WTC11 (cell line): Measurements from ENCODE around the gene GOT2. TPM values are rescaled to one million over a fixed set of nuclear protein-coding genes. Genes with fewer than 3 reads are reported as not detected.
"Not testable (repeated sequence)": the region's sequence is repeated elsewhere in the genome, so short reads cannot be mapped to it uniquely, and the experiment has no call there.

ENCODE experiments used
- ATAC-seq: fragments of 200-7000 bp; cut with Tn5 transposase; 2 replicates; pipeline ENCODE4 v1.10.0; 2021; ENCODE audit warnings: mild to moderate bottlenecking, moderate library complexity
- CTCF ChIA-PET: fragments of 300-600 bp; sonication (Branson Sonifier 250); formaldehyde crosslinking; loops from one replicate; lab custom pipeline; 2021; ENCODE audit warnings: antibody characterized with exemption; lab: Charles Lee
- POLR2A ChIA-PET: fragments of 350-600 bp; sonication (Branson Sonifier 250); formaldehyde crosslinking; loops from one replicate; lab custom pipeline; 2021; ENCODE audit warnings: antibody characterized with exemption; lab: Charles Lee
- DNase-seq: peaks from one replicate; pipeline ENCODE4 v3.0.0; 2021; ENCODE audit warnings: low spot score
- H3K27ac Mint-ChIP-seq: 2 replicates; pipeline ENCODE4 v1.8.0; 2021; ENCODE audit warnings: mixed read lengths
- H3K27me3 Mint-ChIP-seq: 2 replicates; pipeline ENCODE4 v1.8.0; 2021; ENCODE audit warnings: low read depth, mild to moderate bottlenecking, moderate library complexity, mixed read lengths
- H3K36me3 Mint-ChIP-seq: 2 replicates; pipeline ENCODE4 v1.8.0; 2021; ENCODE audit warnings: mixed read lengths
- H3K4me1 Mint-ChIP-seq: 2 replicates; pipeline ENCODE4 v1.8.0; 2022; ENCODE audit warnings: mixed read lengths
- H3K4me3 Mint-ChIP-seq: 2 replicates; pipeline ENCODE4 v1.8.0; 2021; ENCODE audit warnings: mild to moderate bottlenecking, moderate library complexity, mixed read lengths
- H3K9me3 Mint-ChIP-seq: 2 replicates; pipeline ENCODE4 v1.8.0; 2021; ENCODE audit warnings: mixed read lengths
- ATF2 ChIP-seq: sonication (generic); formaldehyde crosslinking; IDR thresholded peaks from 2 replicates; pipeline ENCODE4 v1.8.1; 2022; ENCODE audit warnings: low read depth, missing genetic modification reagents, borderline replicate concordance
- E2F1 ChIP-seq: sonication (generic); formaldehyde crosslinking; IDR thresholded peaks from 2 replicates; pipeline ENCODE4 v1.8.0; 2022; ENCODE audit warnings: mild to moderate bottlenecking, missing genetic modification reagents
- GABPB1 ChIP-seq: sonication (generic); formaldehyde crosslinking; IDR thresholded peaks from 2 replicates; pipeline ENCODE4 v1.8.1; 2023; ENCODE audit warnings: mild to moderate bottlenecking, missing genetic modification reagents
- KAT7 ChIP-seq: sonication (generic); formaldehyde crosslinking; IDR thresholded peaks from 2 replicates; pipeline ENCODE4 v1.8.1; 2023; ENCODE audit warnings: missing genetic modification reagents, mild to moderate bottlenecking, borderline replicate concordance
- NFE2L1 ChIP-seq: sonication (generic); formaldehyde crosslinking; IDR thresholded peaks from 2 replicates; pipeline ENCODE4 v1.8.1; 2023; ENCODE audit warnings: missing genetic modification reagents
- SMAD3 ChIP-seq: sonication (generic); formaldehyde crosslinking; IDR thresholded peaks from 2 replicates; pipeline ENCODE4 v1.8.0; 2022; ENCODE audit warnings: missing genetic modification reagents, mild to moderate bottlenecking, borderline replicate concordance
- ZNF219 ChIP-seq: sonication (generic); formaldehyde crosslinking; IDR thresholded peaks from 2 replicates; pipeline ENCODE4 v1.8.0; 2023; ENCODE audit warnings: missing genetic modification reagents, mild to moderate bottlenecking, borderline replicate concordance
- total RNA-seq: library from RNA; stranded (reverse); gene quantifications from 3 replicates; pipeline ENCODE4 v1.2.3, GENCODE V29; 2021
- TF ChIP-seq, protein P1 (sequence below): sonication (generic); formaldehyde crosslinking; IDR thresholded peaks from 2 replicates; pipeline ENCODE4 v1.8.1; 2023; ENCODE audit warnings: mild to moderate bottlenecking, missing genetic modification reagents, moderate library complexity
- TF ChIP-seq, protein P2 (sequence below): sonication (generic); formaldehyde crosslinking; IDR thresholded peaks from 2 replicates; pipeline ENCODE4 v1.8.0; 2023; ENCODE audit warnings: missing genetic modification reagents, mild to moderate bottlenecking, borderline replicate concordance

Gene GOT2
- total RNA-seq, 1 experiment from 2014 or later = 192 TPM

GRCh38 chr16:58738672-58739296, 4.7 kb upstream of the GOT2 start:
- ATAC-seq (no peak), DNase-seq (no peak)
- Mint-ChIP-seq H3K36me3 (no peaks in the 10 kb centered on the region), H3K27me3 (no peaks in the 10 kb centered on the region), H3K27ac (no peak overlapping the region), H3K9me3 (no peaks in the 10 kb centered on the region), H3K4me3 (no peak overlapping the region), H3K4me1 (peaks cover 12% of the 10 kb centered on the region; the same call in 1 of the 2 replicates)
- TF ChIP-seq ATF2 (CRISPR knock-in tag) (no peak), NFE2L1 (no peak), ZNF219 (no peak), GABPB1 (CRISPR knock-in tag) (no peak), KAT7 (no peak), E2F1 (CRISPR knock-in tag) (no peak)
- TF ChIP-seq, protein P1, sequence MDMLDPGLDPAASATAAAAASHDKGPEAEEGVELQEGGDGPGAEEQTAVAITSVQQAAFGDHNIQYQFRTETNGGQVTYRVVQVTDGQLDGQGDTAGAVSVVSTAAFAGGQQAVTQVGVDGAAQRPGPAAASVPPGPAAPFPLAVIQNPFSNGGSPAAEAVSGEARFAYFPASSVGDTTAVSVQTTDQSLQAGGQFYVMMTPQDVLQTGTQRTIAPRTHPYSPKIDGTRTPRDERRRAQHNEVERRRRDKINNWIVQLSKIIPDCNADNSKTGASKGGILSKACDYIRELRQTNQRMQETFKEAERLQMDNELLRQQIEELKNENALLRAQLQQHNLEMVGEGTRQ (CRISPR knock-in tag) = no peak
- POLR2A ChIA-PET = no interaction called here
- CTCF ChIA-PET = interaction anchor here (1.0 kb wide), 1 partner anchor 17 kb away, joined by 5 read pairs; no protein-coding TSS in a partner anchor

DNA sequence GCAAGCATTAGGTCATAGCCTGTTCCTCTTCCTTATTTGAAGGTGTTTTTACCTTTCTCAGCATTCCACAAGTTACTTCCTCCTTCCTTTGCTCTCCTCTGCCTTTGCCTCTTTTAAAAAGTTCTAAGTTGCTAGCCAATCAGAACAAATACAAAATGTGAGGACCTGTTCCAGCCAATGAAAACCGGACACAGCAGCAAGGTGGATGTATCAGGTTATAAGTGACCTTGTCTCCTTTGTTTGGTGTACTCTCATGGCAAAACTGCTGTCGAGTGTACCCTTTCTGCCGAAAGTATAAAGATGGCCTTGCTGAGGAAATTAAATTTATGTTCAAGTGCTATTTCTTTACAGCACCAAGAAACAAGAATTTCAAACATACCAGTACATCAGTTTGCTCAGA, 2.2 kb upstream of the GOT2 start:
- ATAC-seq, CTCF ChIA-PET, H3K36me3 Mint-ChIP-seq, H3K4me3 Mint-ChIP-seq, H3K27ac Mint-ChIP-seq, H3K9me3 Mint-ChIP-seq, H3K27me3 Mint-ChIP-seq, POLR2A ChIA-PET, DNase-seq: not testable (repeated sequence)
- H3K4me1 Mint-ChIP-seq = peaks cover 29% of the 10 kb centered on the region

GRCh38 chr16:58734459-58734787, 307 bp upstream of the GOT2 start:
- Mint-ChIP-seq H3K27me3 (no peaks in the 10 kb centered on the region), H3K4me3 (peak overlapping the region; percentile 100), H3K9me3 (no peaks in the 10 kb centered on the region), H3K27ac (peak overlapping the region; percentile 57), H3K4me1 (peaks cover 29% of the 10 kb centered on the region), H3K36me3 (no peaks in the 10 kb centered on the region)
- ChIA-PET CTCF (interaction anchor here (0.6 to 5.1 kb wide), 7 partner anchors 9 to 1807 kb away, joined by 3 to 40 read pairs (median 4); partner anchors contain the start of gene SLC38A7), POLR2A (interaction anchor here (0.6 to 1.0 kb wide), 4 partner anchors 25 to 1033 kb away, joined by 3 to 5 read pairs (median 4); no protein-coding TSS in a partner anchor)
- no peak for TF ChIP-seq SMAD3 (CRISPR knock-in tag)
- DNase-seq = no peak
- ATAC-seq = no peak

- no peak for ATAC-seq
- DNase-seq = no peak
- no peaks in the 10 kb centered on the region for H3K9me3 Mint-ChIP-seq
Measured at GRCh38 chr16:58733248-58733670, 857 bp downstream of the GOT2 start.

More at GRCh38 chr16:58733248-58733670, 857 bp downstream of the GOT2 start:
- Mint-ChIP-seq H3K36me3 (no peaks in the 10 kb centered on the region), H3K4me1 (peaks cover 29% of the 10 kb centered on the region), H3K4me3 (peak overlapping the region; percentile 100), H3K27ac (peak overlapping the region; percentile 57; the same call in 1 of the 2 replicates), H3K27me3 (no peaks in the 10 kb centered on the region)
- TF ChIP-seq, protein P2, sequence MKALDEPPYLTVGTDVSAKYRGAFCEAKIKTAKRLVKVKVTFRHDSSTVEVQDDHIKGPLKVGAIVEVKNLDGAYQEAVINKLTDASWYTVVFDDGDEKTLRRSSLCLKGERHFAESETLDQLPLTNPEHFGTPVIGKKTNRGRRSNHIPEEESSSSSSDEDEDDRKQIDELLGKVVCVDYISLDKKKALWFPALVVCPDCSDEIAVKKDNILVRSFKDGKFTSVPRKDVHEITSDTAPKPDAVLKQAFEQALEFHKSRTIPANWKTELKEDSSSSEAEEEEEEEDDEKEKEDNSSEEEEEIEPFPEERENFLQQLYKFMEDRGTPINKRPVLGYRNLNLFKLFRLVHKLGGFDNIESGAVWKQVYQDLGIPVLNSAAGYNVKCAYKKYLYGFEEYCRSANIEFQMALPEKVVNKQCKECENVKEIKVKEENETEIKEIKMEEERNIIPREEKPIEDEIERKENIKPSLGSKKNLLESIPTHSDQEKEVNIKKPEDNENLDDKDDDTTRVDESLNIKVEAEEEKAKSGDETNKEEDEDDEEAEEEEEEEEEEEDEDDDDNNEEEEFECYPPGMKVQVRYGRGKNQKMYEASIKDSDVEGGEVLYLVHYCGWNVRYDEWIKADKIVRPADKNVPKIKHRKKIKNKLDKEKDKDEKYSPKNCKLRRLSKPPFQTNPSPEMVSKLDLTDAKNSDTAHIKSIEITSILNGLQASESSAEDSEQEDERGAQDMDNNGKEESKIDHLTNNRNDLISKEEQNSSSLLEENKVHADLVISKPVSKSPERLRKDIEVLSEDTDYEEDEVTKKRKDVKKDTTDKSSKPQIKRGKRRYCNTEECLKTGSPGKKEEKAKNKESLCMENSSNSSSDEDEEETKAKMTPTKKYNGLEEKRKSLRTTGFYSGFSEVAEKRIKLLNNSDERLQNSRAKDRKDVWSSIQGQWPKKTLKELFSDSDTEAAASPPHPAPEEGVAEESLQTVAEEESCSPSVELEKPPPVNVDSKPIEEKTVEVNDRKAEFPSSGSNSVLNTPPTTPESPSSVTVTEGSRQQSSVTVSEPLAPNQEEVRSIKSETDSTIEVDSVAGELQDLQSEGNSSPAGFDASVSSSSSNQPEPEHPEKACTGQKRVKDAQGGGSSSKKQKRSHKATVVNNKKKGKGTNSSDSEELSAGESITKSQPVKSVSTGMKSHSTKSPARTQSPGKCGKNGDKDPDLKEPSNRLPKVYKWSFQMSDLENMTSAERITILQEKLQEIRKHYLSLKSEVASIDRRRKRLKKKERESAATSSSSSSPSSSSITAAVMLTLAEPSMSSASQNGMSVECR = no peak
- 0 out of 2 replicates have a peak, but pooled peaks have one; percentile 4 for TF ChIP-seq KAT7
- CTCF ChIA-PET = interaction anchor here (0.9 to 5.1 kb wide), 4 partner anchors 8 to 123 kb away, joined by 3 to 40 read pairs (median 4); no protein-coding TSS in a partner anchor
- POLR2A ChIA-PET = no interaction called here
